Tibial nerve (tissue), 4 donors: Measurements from ENCODE around the gene F10. TPM values are rescaled to one million over a fixed set of nuclear protein-coding genes. Genes with fewer than 3 reads are reported as not detected.

ENCODE experiments used
- DNase-seq, 2 donors: peaks; one replicate each; pipeline ENCODE4 v3.0.0-alpha.2; 2019; ENCODE audit warnings: low spot score in 2 of 2
- H3K27ac ChIP-seq, 4 donors: fragments of 200-600 bp; sonication (generic) in 3 of 4; one replicate each; pipeline ENCODE4 v1.5.1; 2017 to 2019; ENCODE audit warnings: mild to moderate bottlenecking in 1 of 4
- H3K27me3 ChIP-seq, 2 donors: fragments of 200-600 bp; sonication (generic) in 1 of 2; one replicate each; pipeline versions ENCODE4 v1.5.1 to v1.6.0; 2017 to 2019
- H3K36me3 ChIP-seq, 3 donors: fragments of 200-600 bp; sonication (generic); one replicate each; pipeline ENCODE4 v1.5.1; 2018 to 2019
- H3K4me1 ChIP-seq, 4 donors: fragments of 200-600 bp; sonication (generic) in 3 of 4; one replicate each; pipeline ENCODE4 v1.5.1; 2017 to 2019
- H3K4me3 ChIP-seq, 4 donors: fragments of 200-600 bp; sonication (generic) in 3 of 4; one replicate each; pipeline ENCODE4 v1.5.1; 2017 to 2019; ENCODE audit warnings: mild to moderate bottlenecking in 1 of 4, moderate library complexity in 1 of 4
- H3K9me3 ChIP-seq, 4 donors: fragments of 200-600 bp; sonication (generic) in 3 of 4; one replicate each; pipeline ENCODE4 v1.5.1; 2017 to 2019
- CTCF ChIP-seq, 5 experiments: fragments of 200-600 bp in 3 of 5; fragments of 450-650 bp in 2 of 5; sonication (generic) in 3 of 5; IDR thresholded peaks; one replicate each; pipeline ENCODE4 v1.5.1; 2016 to 2019; ENCODE audit warnings: antibody characterized with exemption in 5 of 5, mild to moderate bottlenecking in 3 of 5, moderate library complexity in 2 of 5
- EP300 ChIP-seq, 2 donors: sonication (generic); formaldehyde crosslinking; IDR thresholded peaks; one replicate each; pipeline ENCODE4 v1.6.1; 2017; ENCODE audit warnings: antibody characterized with exemption in 2 of 2, mild to moderate bottlenecking in 1 of 2
- POLR2A ChIP-seq, 2 donors: fragments of 450-650 bp; IDR thresholded peaks; one replicate each; pipeline ENCODE4 v1.6.1; 2017; ENCODE audit warnings: antibody characterized with exemption in 2 of 2, mild to moderate bottlenecking in 2 of 2, moderate library complexity in 2 of 2
- WGBS, 2 donors: methylation state at CpG; one replicate each; pipeline ENCODE4 v1.1.5; 2018; 5-methylcytosine and 5-hydroxymethylcytosine counted together
- total RNA-seq, 4 donors: library from RNA; depleted of rRNA; stranded (reverse); fragments of >200 nt; gene quantifications; one replicate each; pipeline ENCODE4 v1.1.0, GENCODE V29; 2016

Gene F10
- total RNA-seq, 4 donors from 2014 or later, result 12.0 to 44.3 (median 17.3) TPM

GRCh38 chr13:113166681-113167080 lies 44.1 kb downstream of the F10 start:
- 83 to 92% methylated on average over 5 of the region's 5 CpGs for WGBS, 2 donors
- Histone ChIP-seq H3K4me1 (no peaks in the 10 kb centered on the region), H3K9me3 (peaks cover 0 to 5% (median 0%) of the 10 kb centered on the region in 4 donors), H3K27me3 (peaks cover 0 to 17% of the 10 kb centered on the region in 2 donors), H3K36me3 (peaks cover 0 to 39% (median 4%) of the 10 kb centered on the region in 3 donors), H3K27ac (no peak overlapping the region), H3K4me3 (no peak overlapping the region)
- TF ChIP-seq CTCF (IDR thresholded peaks at IDR 0.05), result no peak
- TF ChIP-seq POLR2A (IDR thresholded peaks at IDR 0.05), result no peak
- no peak for TF ChIP-seq EP300 (IDR thresholded peaks at IDR 0.05)
- DNase-seq, result no peak

GRCh38 chr13:113167155-113167554 lies 44.6 kb downstream of the F10 start:
- WGBS, 2 donors, result 94% methylated on average over 10 of the region's 10 CpGs
- no peak for TF ChIP-seq CTCF (IDR thresholded peaks at IDR 0.05)
- TF ChIP-seq POLR2A (IDR thresholded peaks at IDR 0.05), result no peak
- no peak for TF ChIP-seq EP300 (IDR thresholded peaks at IDR 0.05)
- no peak for DNase-seq

GRCh38 chr13:113167575-113167974 lies 45.0 kb downstream of the F10 start:
- peaks cover 0 to 17% of the 10 kb centered on the region in 2 donors for H3K27me3 ChIP-seq
- peaks cover 0 to 5% (median 0%) of the 10 kb centered on the region in 4 donors for H3K9me3 ChIP-seq
- H3K4me1 ChIP-seq, result no peaks in the 10 kb centered on the region
- no peak for DNase-seq
- TF ChIP-seq EP300 (IDR thresholded peaks at IDR 0.05), result no peak
- no peak for TF ChIP-seq POLR2A (IDR thresholded peaks at IDR 0.05)
- no peak for TF ChIP-seq CTCF (IDR thresholded peaks at IDR 0.05)
- H3K36me3 ChIP-seq, result peaks cover 0 to 48% (median 5%) of the 10 kb centered on the region in 3 donors
- 95 to 96% methylated on average over 3 of the region's 3 CpGs for WGBS, 2 donors
- H3K27ac ChIP-seq, result no peak overlapping the region
- H3K4me3 ChIP-seq, result no peak overlapping the region

More at GRCh38 chr13:113167155-113167554, 44.6 kb downstream of the F10 start:
- Histone ChIP-seq H3K36me3 (peaks cover 0 to 44% (median 5%) of the 10 kb centered on the region in 3 donors), H3K4me3 (no peak overlapping the region), H3K27me3 (peaks cover 0 to 17% of the 10 kb centered on the region in 2 donors), H3K9me3 (peaks cover 0 to 5% (median 0%) of the 10 kb centered on the region in 4 donors), H3K4me1 (no peaks in the 10 kb centered on the region), H3K27ac (no peak overlapping the region)

- WGBS, 2 donors, result 56 to 65% methylated on average over 7 of the region's 7 CpGs
- H3K4me1 ChIP-seq, result no peaks in the 10 kb centered on the region
- no peak for DNase-seq
- peaks cover 0 to 11% of the 10 kb centered on the region in 2 donors for H3K27me3 ChIP-seq
- no peak for TF ChIP-seq POLR2A (IDR thresholded peaks at IDR 0.05)
- TF ChIP-seq EP300 (IDR thresholded peaks at IDR 0.05), result no peak
- no peak for TF ChIP-seq CTCF (IDR thresholded peaks at IDR 0.05)
- H3K27ac ChIP-seq, result no peak overlapping the region
- H3K4me3 ChIP-seq, result no peak overlapping the region
- peaks cover 0 to 5% (median 0%) of the 10 kb centered on the region in 4 donors for H3K9me3 ChIP-seq
- H3K36me3 ChIP-seq, result peaks cover 0 to 54% (median 5%) of the 10 kb centered on the region in 3 donors
Observed at GRCh38 chr13:113168211-113168610, 45.6 kb downstream of the F10 start.

- no peak for DNase-seq
- Histone ChIP-seq H3K9me3 (peaks cover 0 to 5% (median 0%) of the 10 kb centered on the region in 4 donors), H3K4me1 (no peaks in the 10 kb centered on the region), H3K36me3 (peaks cover 0 to 68% (median 5%) of the 10 kb centered on the region in 3 donors), H3K27ac (no peak overlapping the region), H3K27me3 (no peaks in the 10 kb centered on the region), H3K4me3 (no peak overlapping the region)
- TF ChIP-seq EP300 (IDR thresholded peaks at IDR 0.05), result no peak
- no peak for TF ChIP-seq CTCF (IDR thresholded peaks at IDR 0.05)
- no peak for TF ChIP-seq POLR2A (IDR thresholded peaks at IDR 0.05)
- WGBS, 2 donors, result 86 to 93% methylated on average over 13 of the region's 13 CpGs
Observed at GRCh38 chr13:113169277-113170272, 47.0 kb downstream of the F10 start.
